A549 (cell line): ENCODE results near the gene DYSF.

Experiments used
- BHLHE40 ChIP-seq: IDR thresholded peaks from 2 replicates; pipeline ENCODE4 v1.6.1; 2012; ENCODE audit warnings: low read depth, low read length, inconsistent platforms
- CEBPB ChIP-seq, 2 experiments: fragments of >200 bp in 1 of 2; sonication (Bioruptor Twin) in 1 of 2; formaldehyde crosslinking in 1 of 2; IDR thresholded peaks; 2 replicates each; pipeline ENCODE4 v1.6.1; 2012 to 2016
- CHD4 ChIP-seq: fragments of 200-600 bp; sonication (generic); IDR thresholded peaks from 2 replicates; pipeline ENCODE4 v1.6.1; 2016; ENCODE audit warnings: antibody characterized with exemption, mild to moderate bottlenecking, borderline replicate concordance
- KDM5A ChIP-seq: fragments of 200-600 bp; sonication (generic); IDR thresholded peaks from 2 replicates; pipeline ENCODE4 v1.6.1; 2016; ENCODE audit warnings: antibody characterized with exemption, mild to moderate bottlenecking
- MAFK ChIP-seq: fragments of 450-650 bp; IDR thresholded peaks from 2 replicates; pipeline ENCODE4 v1.6.1; 2014; ENCODE audit not compliant: partially characterized antibody
- NR3C1 ChIP-seq: fragments of >200 bp; sonication (Bioruptor Twin); formaldehyde crosslinking; IDR thresholded peaks from 3 replicates; pipeline ENCODE4 v1.6.1; 2017
- POLR2A ChIP-seq: IDR thresholded peaks from 2 replicates; pipeline ENCODE4 v1.6.1; 2012; ENCODE audit warnings: mild to moderate bottlenecking, low read length
- RAD21 ChIP-seq, 2 experiments: fragments of >200 bp in 1 of 2; sonication (Bioruptor Twin) in 1 of 2; formaldehyde crosslinking in 1 of 2; IDR thresholded peaks in 1 of 2; conservative IDR thresholded peaks in 1 of 2; 2 replicates in 1 of 2; 3 replicates in 1 of 2; pipeline ENCODE4 v1.6.1; 2012 to 2018; ENCODE audit warnings: inconsistent platforms in 1 of 2
- REST ChIP-seq: fragments of 200-600 bp; sonication (generic); IDR thresholded peaks from 2 replicates; pipeline ENCODE4 v1.6.1; 2016; ENCODE audit warnings: antibody characterized with exemption, mild to moderate bottlenecking, moderate library complexity
- TP53 ChIP-seq: fragments of 250-450 bp; sonication (Bioruptor Pico); IDR thresholded peaks from 2 replicates; pipeline ENCODE4 v1.5.0; 2021; ENCODE audit warnings: mild to moderate bottlenecking, moderate library complexity
- TF ChIP-seq, protein P1 (sequence below): IDR thresholded peaks from 2 replicates; pipeline ENCODE4 v1.6.1; 2012
- TF ChIP-seq, protein P2 (sequence below): fragments of >200 bp; sonication (Bioruptor Twin); formaldehyde crosslinking; IDR thresholded peaks from 3 replicates; pipeline ENCODE4 v1.5.1; 2016
- TF ChIP-seq, protein P3 (sequence below): fragments of 450-650 bp; IDR thresholded peaks from 2 replicates; pipeline ENCODE4 v1.6.1; 2014; ENCODE audit warnings: antibody characterized with exemption

GRCh38 chr2:71548646-71549425 is 95.5 kb downstream of the DYSF start:
- TF ChIP-seq, protein P1, sequence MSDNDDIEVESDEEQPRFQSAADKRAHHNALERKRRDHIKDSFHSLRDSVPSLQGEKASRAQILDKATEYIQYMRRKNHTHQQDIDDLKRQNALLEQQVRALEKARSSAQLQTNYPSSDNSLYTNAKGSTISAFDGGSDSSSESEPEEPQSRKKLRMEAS: peak; percentile 32; the same call in 1 of the 2 replicates
- TF ChIP-seq REST (no peak), POLR2A (no peak), BHLHE40 (no peak), NR3C1 (no peak), CEBPB (IDR thresholded peaks at IDR 0.05) (no peak), KDM5A (no peak), CHD4 (no peak), RAD21 (conservative IDR thresholded peaks at IDR 0.05 in 1 of 2, IDR thresholded peaks at IDR 0.05 in 1 of 2) (peak; percentile 91 to 95), MAFK (no peak), TP53 (CRISPR knock-in tag) (no peak)
- TF ChIP-seq, protein P2, sequence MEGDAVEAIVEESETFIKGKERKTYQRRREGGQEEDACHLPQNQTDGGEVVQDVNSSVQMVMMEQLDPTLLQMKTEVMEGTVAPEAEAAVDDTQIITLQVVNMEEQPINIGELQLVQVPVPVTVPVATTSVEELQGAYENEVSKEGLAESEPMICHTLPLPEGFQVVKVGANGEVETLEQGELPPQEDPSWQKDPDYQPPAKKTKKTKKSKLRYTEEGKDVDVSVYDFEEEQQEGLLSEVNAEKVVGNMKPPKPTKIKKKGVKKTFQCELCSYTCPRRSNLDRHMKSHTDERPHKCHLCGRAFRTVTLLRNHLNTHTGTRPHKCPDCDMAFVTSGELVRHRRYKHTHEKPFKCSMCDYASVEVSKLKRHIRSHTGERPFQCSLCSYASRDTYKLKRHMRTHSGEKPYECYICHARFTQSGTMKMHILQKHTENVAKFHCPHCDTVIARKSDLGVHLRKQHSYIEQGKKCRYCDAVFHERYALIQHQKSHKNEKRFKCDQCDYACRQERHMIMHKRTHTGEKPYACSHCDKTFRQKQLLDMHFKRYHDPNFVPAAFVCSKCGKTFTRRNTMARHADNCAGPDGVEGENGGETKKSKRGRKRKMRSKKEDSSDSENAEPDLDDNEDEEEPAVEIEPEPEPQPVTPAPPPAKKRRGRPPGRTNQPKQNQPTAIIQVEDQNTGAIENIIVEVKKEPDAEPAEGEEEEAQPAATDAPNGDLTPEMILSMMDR: peak; percentile 89
- TF ChIP-seq, protein P3, sequence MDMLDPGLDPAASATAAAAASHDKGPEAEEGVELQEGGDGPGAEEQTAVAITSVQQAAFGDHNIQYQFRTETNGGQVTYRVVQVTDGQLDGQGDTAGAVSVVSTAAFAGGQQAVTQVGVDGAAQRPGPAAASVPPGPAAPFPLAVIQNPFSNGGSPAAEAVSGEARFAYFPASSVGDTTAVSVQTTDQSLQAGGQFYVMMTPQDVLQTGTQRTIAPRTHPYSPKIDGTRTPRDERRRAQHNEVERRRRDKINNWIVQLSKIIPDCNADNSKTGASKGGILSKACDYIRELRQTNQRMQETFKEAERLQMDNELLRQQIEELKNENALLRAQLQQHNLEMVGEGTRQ: no peak
